GM19468 (cell line): ENCODE results near the gene RPL15.
A peak's percentile ranks its signal among the peaks of the same experiment; 100 is the strongest.
"Not testable (repeated sequence)": the region's sequence is repeated elsewhere in the genome, so short reads cannot be mapped to it uniquely, and the experiment has no call there.

Experiments used
- ATAC-seq: cut with Tn5 transposase; IDR thresholded peaks from one replicate; pipeline ENCODE4 v1.9.1; 2021; ENCODE audit warnings: mild to moderate bottlenecking, moderate library complexity, moderate number of reproducible peaks; ENCODE audit not compliant: unreplicated experiment; ENCODE audit errors: extremely low read depth

RPL15 gene

DNA sequence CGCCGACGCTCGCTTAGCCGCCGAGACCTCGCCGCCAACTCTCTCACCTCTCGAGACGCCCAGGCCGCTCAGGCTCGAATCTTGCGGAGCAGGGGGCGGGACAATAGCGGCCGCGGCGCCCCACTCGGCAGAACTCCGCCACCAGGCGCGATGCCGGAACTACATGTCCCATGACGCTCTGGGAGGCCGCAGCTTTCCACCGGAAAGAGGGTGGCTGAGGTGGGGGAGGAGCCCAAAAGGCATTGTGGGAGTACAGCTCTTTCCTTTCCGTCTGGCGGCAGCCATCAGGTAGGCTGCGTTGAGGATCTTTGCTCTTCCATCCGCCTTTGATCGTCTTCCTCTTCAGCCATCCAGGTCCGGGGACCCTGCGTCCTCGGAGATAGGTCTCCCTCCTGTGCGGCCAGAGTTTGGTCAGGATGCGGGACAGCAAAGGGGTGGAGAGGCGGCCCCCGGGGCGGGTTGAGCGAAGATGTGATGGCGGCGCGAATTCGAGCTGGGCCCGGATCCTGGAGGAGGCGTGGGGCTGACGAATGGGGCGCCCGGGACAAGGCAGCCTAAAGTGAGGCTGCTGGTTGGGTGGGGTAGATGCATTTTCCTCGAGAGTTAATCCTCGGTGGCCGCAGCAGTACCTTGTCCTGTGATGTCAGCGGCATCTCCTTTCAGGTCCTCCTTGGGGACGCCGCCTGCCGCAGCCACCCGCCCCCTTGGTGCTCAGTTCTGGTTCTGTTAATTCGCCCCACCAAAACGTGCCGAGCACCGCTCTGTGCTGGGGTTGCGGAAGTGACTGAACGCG lies at the start of gene RPL15, which contains the start of gene NKIRAS1:
Gene RPL15, plus strand, starts transcription at position 247 of the 793 bp plus-strand sequence. CDS start 728 bp downstream, outside the sequence.
Gene NKIRAS1, minus strand, starts transcription at position 105 of the 793 bp plus-strand sequence. CDS start 6,086 bp downstream, outside the sequence.
- ATAC-seq: peak; percentile 98

DNA sequence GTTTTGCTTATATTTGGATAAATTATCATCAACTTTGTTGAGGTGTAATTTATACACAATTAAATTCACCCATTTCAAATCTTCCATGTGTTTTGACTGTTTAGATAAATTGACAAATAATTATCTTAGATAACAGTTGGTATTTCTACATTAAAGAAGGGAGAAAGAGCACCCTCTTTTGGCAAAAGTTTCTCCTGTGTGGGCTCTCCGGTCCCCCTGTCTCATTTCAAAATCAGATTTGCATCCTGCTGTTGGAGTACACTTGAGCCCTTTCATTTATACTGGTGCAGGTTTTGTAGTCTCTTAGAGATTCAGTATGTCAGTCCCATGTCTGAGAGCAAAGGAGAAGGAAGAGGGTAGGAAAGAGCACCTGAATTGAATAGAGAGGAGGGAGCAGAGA lies 49.5 kb upstream of the RPL15 start:
- ATAC-seq: no peak

DNA sequence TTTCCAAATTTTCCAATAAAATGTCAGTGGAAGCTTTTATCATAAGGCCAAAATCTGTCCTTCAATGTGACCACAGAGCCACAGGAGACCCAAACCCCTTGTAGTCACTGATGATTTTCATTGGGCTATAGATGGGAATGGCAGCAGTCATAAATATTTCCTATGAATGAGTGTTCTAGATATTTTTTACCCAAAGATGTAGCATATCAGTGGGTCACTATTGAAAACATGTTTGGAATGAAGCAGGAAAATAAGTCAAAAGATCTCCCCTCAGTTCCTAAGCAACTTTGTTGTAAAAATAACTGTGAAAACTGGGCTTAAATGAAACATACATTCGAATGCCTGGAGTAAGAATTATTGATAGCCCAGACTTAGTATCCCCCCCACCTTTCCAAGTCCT lies 49.1 kb upstream of the RPL15 start:
- no peak for ATAC-seq

DNA sequence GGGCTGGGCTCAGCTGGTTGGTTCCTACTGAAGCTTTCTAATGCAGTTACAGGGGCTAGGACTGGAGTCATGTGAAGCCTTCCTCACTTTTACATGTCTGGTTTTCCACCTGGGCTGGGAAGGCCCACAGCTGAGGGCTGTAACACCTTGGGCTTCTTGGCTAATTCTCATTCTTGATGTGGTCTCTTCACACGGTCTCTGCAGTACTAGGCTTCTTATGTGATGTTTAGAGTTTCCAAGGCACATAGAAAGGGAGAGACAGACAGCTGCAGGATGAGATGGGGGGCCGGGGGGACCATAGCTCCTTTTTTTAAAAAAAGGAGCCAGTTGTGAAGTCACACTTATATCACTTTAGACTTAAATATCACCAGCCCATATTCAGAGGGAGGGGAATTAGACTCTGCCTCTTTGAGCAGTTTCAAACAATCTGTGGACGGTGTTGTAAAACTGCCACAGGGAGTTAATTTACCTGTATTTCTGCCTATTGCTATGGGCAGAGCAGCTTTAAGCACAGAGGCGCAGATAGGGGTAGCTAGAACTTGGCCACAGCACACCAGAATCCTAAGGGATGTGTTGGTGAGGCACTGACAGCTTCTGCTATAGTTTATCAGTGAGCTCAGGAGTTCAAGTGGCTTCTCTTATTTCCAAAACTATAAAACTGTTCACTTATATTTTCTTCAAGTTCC lies 46.8 kb upstream of the RPL15 start:
- ATAC-seq: no peak

DNA sequence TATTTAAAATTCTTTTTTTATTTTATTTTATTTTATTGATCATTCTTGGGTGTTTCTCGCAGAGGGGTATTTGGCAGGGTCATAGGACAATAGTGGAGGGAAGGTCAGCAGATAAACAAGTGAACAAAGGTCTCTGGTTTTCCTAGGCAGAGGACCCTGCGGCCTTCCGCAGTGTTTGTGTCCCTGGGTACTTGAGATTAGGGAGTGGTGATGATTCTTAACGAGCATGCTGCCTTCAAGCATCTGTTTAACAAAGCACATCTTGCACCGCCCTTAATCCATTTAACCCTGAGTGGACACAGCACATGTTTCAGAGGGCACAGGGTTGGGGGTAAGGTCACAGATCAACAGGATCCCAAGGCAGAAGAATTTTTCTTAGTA lies 46.3 kb upstream of the RPL15 start:
- not testable (repeated sequence) for ATAC-seq

DNA sequence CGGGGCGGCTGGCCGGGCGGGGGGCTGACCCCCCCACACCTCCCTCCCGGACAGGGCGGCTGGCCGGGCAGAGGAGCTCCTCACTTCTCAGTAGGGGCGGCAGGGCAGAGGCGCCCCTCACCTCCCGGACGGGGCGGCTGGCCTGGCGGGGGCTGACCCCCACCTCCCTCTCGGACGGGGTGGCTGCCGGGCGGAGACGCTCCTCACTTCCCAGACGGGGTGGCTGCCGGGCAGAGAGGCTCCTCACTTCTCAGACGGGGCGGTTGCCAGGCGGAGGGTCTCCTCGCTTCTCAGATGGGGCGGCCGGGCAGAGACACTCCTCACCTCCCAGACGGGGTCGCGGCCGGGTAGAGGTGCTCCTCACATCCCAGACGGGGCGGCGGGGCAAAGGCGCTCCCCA lies 45.6 kb upstream of the RPL15 start:
- ATAC-seq: not testable (repeated sequence)

DNA sequence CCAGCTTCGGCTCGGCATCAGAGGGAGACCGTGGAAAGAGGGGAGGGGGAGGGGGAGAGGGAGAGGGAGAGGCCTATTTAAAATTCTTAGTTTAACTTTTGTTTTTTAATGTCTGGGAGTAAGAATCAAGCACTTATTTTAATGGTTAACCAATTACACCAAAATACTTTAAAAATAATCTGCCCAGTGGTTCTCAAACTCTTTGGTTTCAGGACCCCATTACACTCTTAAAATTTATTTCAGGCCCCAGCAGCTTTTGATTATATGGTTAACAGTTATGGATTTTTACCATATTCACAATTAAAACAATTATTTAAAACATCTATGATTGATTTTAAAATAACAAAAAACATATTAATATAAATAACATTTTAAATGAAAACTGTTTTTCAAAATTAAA lies 44.6 kb upstream of the RPL15 start:
- no peak for ATAC-seq

DNA sequence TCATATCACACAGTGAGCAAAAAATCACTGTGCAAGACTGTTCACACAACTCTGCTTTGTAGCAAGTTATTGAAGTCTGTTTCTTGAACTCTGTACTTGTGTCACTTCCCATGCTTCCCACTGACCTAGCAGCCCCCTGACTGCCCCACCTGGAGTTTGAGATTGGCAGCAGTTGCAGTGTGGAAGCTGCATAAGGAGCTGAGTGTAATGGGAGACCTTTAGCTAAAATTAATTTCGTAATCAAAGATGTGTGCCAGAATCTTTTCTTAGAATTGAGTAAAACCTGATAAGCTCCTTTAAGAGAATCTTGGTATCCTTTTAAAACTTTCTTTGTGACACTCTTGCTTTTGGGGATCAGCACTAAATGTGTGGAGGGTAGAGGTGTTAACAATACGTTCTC lies 43.0 kb upstream of the RPL15 start:
- no peak for ATAC-seq

DNA sequence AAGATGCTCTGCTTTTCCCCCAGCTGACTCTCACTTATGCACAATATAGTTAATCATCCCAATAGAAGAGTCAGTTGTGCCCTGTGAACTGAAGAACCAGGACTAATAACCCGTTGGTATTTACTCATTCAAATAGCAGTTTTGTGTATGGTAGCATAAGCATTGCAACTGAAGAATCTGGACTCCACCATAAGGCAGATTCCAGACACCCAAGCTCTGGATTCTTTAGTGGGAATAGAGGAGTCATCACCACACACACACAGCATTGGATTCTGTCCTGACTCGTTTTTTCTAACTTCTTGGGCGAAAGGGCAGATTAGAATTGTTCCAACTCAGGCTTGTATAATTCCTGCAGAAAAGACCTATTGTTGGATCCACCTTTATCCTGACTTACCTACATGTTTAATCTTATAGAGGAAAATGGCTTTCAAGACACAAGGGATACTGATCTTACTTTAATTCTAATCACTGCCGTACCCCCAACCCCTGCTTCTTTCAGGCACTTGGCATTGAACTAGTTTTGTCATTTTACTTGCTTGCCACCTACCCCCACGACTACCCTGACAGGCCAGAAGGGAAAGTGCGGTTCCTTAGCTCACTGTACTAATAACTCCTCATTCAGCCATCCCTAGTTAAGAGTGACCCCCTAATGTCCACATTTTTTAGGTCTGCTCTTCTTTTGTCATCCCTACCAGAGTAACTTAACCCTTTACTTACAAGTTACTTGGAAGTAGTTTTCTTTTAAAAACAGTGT lies 42.4 kb upstream of the RPL15 start:
- ATAC-seq: no peak

DNA sequence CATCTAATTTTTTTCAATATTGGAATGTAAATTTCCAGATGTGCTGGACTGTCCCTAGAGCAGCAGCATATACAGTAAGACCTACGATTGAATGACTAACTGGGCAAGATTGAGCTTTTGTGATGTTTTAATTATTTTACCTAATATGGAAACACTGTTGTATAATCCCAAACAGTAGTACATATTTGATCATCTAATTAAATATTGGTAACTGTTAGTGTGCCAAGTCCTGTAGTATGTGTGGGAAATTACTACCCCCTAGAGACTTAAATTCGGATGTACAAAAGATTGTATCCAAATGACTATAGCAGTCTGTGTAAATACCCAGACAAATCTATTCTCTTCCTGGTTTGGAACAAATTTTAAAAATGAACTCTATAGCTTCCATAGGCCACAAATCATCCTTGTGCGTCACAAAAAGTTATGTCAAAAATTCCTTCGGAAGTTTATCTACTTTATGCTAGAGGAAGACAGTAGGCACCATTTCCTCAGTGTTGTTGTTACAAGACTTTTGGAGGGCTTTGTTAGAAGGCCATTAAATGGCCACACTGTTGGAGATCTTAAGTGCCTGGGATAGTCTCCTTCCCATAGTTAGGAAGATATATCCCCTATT lies 41.7 kb upstream of the RPL15 start:
- ATAC-seq: no peak

DNA sequence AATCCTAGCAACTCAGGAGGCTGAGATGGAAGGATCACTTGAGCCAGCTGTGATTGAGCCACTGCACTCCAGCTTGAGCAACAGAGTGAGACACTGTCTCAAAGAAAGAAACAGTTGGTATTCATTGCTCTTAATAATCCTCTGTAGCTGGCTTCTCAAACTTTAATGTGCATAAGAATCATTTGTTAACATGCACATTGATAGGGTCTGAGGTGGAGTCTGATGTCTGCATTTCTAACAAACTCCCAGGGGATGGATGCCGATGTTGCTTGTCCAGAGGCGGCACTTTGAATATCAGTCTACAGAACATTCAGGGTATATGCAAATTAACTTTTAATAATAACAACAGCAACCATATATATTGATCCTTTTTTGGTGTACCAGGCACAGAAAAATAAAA lies 40.0 kb upstream of the RPL15 start:
- ATAC-seq: no peak

DNA sequence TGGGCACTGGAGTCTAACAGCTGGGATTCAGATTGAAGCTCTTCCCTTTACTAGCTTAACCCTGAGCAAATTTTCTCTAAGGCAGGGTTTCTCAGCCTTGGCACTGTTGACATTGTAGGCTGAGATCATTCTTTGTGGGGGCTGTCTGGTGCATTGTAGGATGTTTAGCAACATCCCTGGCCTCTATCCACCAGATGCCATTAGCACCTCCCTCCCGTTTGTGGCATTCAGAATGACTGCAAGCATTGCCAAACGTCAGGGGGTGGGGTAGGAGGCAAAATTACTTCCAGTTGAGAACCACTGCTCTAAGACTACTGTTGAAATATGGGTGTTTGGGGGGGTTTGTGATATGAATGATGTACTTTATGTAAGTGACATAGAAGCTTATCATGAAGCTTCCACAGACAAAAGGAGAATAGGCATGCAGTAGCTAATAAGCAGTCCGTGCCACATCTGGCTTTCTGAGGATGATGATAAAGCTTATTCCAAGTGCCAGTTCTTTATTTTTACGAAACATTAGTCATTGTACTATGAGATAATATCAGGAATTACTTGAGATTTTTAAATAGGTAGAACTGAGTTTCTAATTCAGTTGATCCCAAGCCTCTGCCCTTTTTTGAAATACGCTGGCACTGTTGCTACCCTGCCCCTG lies 39.5 kb upstream of the RPL15 start:
- ATAC-seq: no peak

DNA sequence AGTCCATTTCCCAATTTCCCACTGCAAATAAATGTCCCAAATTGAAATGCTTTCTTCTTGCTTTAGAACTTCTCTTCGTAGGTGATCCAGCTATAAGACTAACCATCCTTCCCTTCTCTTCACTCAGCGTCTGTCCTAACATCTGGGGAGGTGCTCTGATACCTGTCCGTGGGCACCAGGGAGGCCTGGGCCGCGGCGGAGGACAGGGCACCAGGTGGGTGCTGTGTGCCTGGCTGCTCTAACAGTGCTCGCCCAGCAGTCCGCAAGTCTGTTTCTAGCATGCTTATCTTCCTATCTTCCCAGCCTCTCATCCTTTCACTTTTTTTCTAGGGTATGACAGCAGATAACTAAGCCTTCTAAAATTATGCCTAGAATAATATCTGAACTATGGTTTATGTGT lies 37.4 kb upstream of the RPL15 start:
- no peak for ATAC-seq

DNA sequence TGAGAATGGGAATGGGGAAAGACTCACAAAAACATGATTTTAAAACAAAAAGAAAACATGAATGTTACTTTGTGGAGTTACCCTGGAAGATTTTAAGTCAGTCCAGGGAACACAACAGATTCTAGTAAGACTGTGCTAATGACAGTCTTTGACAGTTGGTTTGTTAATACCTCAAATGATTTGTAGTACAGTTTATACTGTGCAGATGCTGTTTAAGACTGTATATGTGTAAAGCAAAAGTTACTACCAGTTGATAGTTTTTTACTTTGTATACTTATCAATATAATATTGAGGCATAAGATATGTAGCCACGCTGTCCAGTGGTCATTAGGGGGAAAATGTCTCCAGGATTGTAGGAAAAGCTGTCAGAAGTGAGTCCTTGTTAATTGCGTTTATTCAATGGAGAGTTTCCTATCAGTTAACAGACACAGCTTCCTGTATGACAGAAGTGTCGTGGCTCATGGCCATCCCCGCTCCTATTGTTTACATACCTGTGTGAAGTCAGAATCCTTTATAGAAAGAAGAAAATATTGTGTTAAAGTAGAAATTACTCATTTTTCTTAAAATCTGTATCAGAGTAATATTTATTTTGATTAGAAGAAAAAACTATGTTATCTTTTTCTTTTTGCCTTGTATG lies 36.1 kb upstream of the RPL15 start:
- no peak for ATAC-seq

DNA sequence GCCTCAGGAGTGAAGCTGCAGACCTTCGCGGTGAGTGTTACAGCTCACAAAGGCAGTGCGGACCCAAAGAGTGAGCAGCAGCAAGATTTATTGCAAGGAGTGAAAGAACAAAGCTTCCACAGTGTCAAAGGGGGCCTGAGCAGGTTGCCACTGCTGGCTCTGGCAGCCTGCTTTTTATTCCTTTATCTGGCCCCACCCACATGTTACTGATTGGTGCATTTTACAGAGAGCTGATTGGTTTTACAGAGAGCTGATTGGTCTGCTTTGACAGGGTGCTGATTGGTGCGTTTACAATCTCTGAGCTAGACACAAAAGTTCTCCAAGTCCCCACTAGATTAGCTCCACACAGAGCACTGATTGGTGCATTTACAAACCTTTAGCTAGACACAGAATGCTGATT lies 34.9 kb upstream of the RPL15 start:
- ATAC-seq: not testable (repeated sequence)

DNA sequence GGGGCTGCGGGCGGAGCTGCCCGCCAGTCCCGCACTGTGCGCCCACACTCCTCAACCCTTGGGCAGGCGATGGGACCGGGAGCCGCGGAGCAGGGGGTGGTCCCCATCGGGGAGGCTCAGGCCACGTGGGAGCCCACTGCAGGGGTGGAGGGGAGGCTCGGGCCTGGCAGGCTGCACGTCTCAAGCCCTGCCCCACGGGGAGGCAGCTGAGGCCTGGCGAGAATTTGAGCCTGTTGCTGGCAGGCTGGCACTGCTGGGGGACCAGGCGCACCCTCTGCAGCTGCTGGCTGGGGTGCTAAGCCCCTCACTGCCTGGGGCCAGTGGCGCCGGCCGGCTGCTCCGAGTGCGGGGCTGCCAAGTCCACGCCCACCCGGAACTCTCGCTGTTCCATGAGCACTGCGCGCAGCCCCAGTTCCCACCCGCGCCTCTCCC lies 34.4 kb upstream of the RPL15 start:
- no peak for ATAC-seq

DNA sequence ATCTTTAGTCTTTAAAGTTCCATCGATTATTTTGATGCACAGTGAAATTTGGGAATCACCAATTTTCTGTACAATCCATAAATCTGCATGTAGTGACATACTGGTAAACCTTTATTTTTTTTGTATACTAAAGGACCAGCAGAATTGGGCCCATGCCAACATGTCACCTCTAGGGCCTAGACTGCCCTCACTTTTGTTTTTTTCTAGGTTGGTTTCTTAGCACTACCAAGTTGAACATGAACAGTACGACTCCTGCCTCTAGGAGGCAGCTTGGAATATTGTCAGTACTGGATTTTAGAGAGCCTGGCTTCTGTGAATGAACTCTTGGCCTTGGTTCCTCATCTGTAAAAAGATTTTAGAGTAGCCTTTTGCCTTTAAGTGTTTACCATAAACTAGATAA lies 32.5 kb upstream of the RPL15 start:
- no peak for ATAC-seq

DNA sequence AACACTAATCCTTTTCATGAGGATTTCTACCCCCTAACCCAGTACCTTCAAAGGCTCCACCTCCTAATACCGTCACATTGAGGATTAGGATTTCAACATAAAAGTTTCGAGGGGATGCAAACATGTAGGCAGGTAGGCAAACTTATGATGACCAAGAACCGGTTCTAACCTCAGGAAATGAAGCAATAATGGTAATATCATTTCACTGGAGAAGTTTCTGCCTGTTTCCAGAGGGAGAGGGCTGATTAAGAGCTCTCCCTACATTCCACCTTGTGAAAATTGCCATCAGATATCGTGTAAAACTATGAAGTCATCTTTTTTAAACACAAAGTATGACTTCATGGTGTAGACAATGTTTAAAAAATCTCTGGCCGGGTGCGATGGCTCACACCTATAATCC lies 31.7 kb upstream of the RPL15 start:
- no peak for ATAC-seq

DNA sequence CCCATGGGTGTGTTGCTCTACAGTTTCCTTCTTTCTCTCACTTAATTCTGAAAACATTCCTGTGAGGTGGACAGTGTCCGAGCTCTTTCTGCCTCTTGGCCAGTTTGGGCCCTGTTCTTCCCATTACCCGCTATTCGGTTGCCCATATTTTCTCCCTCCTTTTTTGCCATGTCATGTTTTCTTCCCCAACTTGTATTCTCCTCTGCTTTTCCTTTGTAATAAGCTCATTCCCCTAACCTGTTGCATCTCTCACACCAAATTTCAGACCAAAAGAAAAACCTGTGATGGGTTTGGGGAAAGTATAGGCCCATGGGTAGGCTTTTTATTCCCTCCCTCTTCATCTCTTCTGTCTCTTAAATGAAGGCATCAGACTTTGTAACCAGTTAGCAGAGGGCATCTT lies 30.6 kb upstream of the RPL15 start:
- ATAC-seq: no peak
